Purkinje cell (primary cell): ENCODE data around the gene CKB. TPM values are rescaled to one million over a fixed set of nuclear protein-coding genes. Genes with fewer than 3 reads are reported as not detected.

Source experiments
- polyA plus RNA-seq: library from polyadenylated mRNA; unstranded; fragments of >200 nt; fragmentation: Nextera tagmentation; gene quantifications from 2 replicates; pipeline ENCODE4 v1.2.1, GENCODE V29; 2014

Gene CKB
- 1,258 and 1,817 TPM in 2 replicates for polyA plus RNA-seq

GRCh38 chr14:103522649-103523574 lies at the start of gene CKB:
TSS of gene CKB (minus strand) at chr14:103522830. CDS start at chr14:103522493, 337 bp downstream.

GRCh38 chr14:103562429-103563225 lies 40.0 kb upstream of the CKB start, which contains the start of the genes BAG5 and COA8:
TSS of gene BAG5 (minus strand) at chr14:103562657. CDS start at chr14:103561164, 1,493 bp downstream.
TSS of gene COA8 (plus strand) at chr14:103562960. CDS start at chr14:103563002, 42 bp downstream.

GRCh38 chr14:103528587-103529382 lies 6.2 kb upstream of the CKB start, which contains the start of gene TRMT61A:
TSS of gene TRMT61A (plus strand) at chr14:103529196. CDS start at chr14:103529979, 783 bp downstream.

Other genes with a start within 250 kb of the CKB start
- gene EIF5, start 188.6 kb downstream of the CKB start, polyA plus RNA-seq, result 483 and 751 TPM in 2 replicates
- 86.5 and 96.6 TPM in 2 replicates for gene MARK3, start 137.4 kb downstream of the CKB start, polyA plus RNA-seq
- gene TRMT61A, start 6.4 kb upstream of the CKB start, polyA plus RNA-seq, result 0.77 and 1.2 TPM in 2 replicates
- gene BAG5, start 39.8 kb upstream of the CKB start, polyA plus RNA-seq, result 23.3 and 24.7 TPM in 2 replicates
- gene COA8, start 40.1 kb upstream of the CKB start, polyA plus RNA-seq, result 50.7 and 60.2 TPM in 2 replicates
- 260 and 296 TPM in 2 replicates for gene KLC1, start 106.4 kb upstream of the CKB start, polyA plus RNA-seq
- gene XRCC3, start 192.6 kb upstream of the CKB start, polyA plus RNA-seq, result not detected in 2 replicates
- 33.5 and 39.3 TPM in 2 replicates for gene ZFYVE21, start 193.0 kb upstream of the CKB start, polyA plus RNA-seq